GM18498 (cell line): ENCODE results near the gene MESD.
"Not testable (repeated sequence)": the region's sequence is repeated elsewhere in the genome, so short reads cannot be mapped to it uniquely, and the experiment has no call there.

ENCODE experiments used
- ATAC-seq: cut with Tn5 transposase; IDR thresholded peaks from one replicate; pipeline ENCODE4 v1.9.1; 2021; ENCODE audit warnings: mild to moderate bottlenecking, moderate library complexity; ENCODE audit not compliant: unreplicated experiment

MESD gene

DNA sequence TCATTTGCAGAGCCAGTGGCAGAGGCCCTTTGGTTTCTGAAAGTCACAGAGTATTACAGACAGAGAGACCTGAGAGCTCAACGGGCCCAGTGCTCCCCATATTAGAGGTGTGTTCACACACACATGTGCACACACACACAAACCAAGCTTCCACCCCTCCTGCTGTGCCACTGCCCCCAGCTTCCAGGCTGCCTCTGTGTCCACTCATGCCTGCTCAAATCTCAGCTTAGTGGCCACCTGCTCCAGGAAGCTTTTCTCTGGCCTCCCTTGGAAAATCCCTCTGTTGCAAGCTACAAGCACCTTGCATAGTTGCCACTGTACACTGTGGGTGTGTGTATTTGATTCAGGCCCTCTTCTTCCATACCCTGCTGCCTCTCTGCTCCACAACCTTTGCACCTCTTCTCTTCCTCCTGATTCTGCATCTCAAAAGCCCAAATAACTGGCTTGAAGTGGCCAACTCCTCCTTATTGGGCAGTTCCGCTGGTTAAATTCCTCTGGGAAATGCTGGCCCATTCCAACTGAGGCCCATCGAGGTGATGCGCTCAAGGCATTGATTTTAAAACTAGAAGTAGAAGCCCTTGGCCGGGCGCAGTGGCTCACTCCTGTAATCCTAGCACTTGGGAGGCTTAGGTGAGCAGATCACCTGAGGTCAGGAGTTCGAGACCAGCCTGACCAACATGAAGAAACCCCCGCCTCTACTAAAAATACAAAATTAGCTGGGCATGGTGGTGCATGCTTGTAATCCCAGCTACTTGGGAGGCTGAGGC is 23.0 kb downstream of the MESD start:
- ATAC-seq: no peak

DNA sequence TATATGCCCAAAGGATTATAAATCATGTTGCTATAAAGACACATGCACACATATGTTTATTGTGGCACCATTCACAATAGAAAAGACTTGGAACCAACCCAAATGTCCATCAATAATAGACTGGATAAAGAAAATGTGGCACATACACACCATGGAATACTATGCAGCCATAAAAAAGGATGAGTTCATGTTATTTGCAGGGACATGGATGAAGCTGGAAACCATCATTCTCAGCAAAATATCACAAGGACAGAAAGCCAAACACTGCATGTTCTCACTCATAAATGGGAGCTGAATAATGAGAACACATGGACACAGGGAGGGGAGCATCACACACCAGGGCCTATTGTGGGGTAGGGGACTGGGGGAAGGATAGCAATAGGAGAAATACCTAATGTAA is 24.2 kb downstream of the MESD start:
- ATAC-seq: not testable (repeated sequence)

DNA sequence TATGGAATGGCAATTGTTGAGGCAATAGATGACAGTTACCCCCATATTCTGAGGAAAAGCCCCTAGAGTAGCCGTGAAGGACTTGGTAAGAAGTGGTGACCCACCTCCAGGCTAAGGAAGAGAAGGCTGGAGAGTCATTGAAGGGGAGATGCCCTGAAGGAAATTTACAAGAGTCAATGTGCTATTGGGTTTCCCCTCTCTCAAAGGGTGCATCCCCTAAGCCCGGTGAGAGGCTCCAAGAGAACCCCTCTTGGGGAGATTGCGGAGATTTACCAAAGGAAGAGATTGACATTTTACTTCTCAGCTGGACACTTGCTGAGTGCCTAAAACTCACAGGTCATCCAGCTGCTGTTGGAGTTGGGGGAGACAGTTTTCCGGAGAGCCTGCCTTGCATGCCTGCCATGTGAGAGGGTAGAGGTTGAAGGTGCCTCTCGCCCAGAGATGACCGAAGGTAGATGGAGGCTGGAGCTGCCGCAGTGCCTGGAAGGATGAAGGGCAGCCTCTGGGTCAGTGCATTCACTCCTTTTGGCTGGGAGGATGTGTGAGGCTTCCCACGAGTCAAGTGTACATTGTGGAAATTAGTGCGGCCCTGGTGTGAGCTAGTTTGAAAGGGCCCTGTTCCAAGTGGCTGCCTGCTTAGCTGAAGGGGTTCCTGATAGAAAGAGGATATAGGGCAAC is 30.7 kb downstream of the MESD start:
- ATAC-seq: no peak

DNA sequence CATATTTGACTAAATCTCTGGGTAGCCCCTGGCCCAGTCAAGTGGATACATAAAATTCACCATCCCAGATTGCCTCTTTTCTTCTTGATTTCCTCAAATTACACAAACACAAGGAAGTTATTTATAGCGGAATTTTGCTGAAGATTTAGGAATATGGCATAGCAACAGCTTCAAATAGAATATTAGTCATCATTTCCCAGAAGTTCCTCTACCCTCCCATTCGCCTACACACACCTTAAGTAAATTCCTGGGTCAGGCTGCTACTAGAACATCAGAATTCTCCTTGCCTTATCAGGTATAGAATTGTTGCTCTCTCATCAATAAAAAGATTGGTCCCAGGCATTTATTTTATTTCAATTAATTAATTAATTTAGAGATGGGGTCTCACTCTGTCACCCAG is 31.6 kb downstream of the MESD start:
- ATAC-seq: no peak

DNA sequence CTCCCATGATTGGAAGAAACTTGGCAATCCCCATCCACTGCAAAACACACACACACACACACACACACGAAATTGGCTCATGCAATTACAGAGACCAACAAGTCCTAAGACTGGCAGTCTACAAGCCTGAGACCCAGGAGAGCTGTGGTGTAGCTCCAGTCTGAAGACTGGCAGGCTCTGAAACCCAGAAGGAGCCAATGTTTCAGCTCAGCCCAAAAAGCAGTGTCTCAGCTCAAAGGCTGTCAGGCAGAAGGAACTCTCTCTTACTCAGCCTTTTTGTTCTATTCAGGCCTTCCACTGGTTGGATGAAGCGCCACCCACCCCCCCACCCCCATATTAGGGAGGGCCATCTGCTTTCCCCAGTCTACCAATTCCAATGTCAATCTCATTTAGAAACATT is 32.1 kb downstream of the MESD start:
- ATAC-seq: no peak

DNA sequence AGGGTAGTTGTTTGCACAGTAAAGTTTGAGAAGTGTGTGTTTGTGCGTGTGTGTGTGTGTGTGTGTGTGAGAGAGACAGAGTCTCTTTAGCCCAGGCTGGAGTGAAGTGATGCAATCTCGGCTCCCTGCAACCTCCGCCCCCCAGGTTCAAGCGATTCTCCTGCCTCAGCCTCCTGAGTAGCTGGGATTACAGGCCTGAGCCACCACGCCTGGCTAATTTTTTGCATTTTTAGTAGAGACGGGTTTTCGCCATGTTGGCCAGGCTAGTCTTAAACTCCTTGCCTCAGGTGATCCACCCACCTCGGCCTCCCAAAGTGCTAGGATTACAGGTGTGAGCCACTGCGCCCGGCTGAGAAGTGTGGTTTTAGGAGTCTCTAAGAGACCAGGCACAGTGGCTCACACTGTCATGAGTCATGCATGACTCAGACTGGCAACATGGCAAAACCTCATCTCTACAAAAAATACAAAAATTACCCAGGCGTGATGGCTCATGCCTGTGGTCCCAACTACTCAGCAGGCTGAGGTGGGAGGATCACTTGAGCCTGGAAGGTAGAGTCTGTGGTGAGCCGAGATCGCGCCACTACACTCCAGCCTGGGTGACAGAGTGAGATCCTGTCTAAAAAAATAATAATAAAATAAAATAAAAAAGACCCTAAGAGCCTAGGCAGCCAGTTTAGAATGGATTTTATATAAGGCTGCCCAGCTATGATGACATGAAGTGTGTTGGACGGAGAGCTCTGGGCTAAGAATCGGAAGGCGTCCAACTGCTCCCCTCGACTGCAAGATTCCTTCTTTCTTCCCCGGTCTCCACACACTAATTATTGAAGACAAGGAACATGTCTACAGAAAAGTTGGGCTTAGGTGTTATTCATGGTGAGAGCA is 33.8 kb downstream of the MESD start:
- not testable (repeated sequence) for ATAC-seq

DNA sequence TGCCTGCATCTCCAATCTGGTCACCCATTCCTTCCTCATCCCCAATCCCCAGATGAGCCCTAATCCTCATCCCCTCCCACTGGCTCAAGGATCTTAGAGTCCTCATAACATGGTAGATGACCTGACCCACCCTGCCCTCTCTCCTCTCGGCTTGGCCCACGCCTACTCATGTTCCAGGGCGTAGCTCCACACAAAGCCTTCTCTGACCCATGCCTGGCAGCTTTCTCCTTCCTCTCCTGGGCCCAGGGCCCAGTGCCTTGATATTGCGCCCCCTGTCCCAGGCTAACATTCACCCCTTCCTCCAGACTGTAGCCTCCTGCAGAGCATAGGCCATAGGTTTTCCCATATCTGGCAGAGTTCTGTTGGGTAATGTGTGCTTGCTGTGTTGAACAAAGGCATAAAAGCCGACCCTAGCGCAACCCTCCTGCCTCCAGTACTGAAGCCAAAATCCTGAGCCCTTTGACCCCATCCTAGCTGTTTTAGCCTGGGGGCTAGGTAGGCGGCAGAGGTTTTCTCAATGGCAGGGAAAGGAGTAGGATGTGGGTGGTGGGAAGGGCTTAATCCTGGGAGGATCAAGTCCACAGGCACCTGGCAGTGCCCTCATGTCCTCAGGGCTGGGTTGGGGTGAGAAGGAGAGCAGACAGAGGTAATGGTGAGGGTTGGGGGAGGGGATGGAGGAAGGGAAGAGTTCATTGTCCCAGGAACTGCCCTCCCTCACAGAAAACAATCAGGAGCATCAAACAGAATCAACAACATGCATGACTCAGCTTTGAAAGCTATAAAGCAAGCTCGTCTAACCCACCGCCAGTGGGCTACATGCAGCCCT is 35.5 kb downstream of the MESD start:
- no peak for ATAC-seq

DNA sequence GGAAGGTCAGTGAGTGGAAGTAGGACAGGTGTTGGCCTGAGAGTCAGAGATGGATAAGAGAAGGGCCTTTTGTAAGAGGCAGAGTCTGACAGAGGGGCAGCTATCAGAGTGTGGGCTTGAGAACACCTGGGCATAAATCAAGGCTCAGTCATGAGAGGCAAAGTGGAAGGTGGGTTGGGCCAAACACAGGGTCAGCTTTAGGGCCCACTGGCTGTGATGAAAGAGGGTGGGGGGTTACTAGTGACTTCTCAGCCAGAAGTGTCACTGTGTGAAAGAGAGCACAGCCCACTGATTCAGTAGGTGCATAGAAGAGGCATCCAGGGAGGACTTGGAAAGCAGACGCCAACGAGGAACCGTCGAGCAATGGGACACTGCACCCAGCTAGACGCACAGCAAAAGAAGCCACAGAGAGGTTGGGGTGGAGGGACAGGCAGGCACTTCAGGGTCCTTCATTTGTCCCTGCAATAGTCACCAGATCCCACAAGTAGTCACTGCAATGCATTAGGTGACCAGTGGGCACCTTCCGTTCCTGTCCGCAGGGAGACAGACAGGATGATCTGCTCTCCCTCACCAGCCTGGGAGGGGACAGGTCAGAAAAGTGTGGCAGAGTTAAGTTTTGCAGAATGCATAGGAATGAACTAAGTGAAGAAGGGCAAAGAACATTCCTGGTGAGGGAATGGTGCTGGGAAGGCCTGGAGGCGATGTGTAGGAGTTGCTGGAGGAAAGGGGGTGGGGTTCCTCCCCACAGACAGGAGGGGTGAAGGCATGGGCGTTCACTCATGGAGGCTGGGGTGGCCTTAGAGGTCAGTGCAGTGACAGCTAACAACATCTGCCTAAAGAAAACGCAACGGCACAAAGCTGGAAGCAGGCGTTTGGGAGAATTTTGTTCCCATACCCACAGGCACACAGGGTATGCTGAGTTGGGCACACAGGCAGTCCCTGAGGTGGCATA is 36.3 kb downstream of the MESD start:
- ATAC-seq: no peak

DNA sequence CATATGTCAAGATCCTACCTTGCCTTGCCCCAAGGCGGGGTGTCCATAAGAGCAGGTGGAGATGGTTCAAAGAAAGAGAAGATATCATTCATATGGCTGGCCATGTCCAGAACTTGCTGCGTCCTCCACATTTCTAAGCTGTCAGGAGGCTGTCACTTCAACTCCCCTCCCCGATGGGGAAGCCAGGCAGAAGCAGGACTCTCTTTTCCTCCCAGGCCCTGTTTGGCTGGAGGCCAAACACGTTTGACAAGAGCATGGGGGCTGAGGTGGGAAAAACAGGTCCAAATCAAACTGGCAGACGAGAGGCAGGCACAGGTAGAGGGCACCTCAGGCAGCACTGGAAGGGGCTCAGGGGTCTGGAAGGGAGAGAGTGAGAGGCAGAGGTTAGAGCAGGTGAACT is 37.7 kb downstream of the MESD start:
- ATAC-seq: no peak

DNA sequence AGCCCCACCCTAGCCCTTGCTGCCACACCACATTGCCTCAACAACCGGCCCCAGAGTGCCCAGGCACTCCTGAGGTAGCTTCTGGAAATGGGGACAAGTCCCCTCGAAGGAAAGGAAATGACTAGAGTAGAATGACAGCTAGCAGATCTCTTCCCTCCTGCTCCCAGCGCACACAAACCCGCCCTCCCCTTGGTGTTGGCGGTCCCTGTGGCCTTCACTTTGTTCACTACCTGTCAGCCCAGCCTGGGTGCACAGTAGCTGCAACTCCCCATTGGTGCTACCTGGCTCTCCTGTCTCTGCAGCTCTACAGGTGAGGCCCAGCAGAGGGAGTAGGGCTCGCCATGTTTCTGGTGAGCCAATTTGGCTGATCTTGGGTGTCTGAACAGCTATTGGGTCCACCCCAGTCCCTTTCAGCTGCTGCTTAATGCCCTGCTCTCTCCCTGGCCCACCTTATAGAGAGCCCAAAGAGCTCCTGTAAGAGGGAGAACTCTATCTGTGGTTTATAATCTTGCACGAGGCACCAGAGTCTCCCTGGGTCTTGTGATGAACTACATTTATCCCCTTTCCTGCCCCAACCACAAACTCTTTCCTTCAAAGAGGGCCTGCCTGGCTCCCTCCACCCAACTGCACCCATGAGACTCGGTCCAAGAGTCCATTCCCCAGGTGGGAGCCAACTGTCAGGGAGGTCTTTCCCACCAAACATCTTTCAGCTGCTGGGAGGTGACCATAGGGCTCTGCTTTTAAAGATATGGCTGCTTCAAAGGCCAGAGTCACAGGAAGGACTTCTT is 39.1 kb downstream of the MESD start:
- ATAC-seq: no peak

DNA sequence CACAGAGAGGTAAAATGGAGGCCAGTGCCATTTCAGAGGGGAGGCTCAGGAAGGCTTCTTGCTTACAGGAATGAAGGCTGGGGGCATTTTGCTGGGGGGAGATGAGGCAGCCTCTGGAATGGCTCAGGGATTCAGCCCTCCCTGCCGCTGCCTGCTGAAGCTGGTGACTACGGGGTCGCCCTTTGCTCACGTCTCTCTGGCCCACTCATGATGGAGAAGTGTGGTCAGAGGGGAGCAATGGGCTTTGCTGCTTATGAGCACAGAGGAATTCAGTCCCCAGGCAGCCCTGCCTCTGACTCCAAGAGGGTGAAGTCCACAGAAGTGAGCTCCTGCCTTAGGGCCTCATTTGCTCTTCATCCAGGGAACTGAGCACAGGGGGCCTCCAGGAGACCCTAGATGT is 39.9 kb downstream of the MESD start:
- ATAC-seq: no peak

DNA sequence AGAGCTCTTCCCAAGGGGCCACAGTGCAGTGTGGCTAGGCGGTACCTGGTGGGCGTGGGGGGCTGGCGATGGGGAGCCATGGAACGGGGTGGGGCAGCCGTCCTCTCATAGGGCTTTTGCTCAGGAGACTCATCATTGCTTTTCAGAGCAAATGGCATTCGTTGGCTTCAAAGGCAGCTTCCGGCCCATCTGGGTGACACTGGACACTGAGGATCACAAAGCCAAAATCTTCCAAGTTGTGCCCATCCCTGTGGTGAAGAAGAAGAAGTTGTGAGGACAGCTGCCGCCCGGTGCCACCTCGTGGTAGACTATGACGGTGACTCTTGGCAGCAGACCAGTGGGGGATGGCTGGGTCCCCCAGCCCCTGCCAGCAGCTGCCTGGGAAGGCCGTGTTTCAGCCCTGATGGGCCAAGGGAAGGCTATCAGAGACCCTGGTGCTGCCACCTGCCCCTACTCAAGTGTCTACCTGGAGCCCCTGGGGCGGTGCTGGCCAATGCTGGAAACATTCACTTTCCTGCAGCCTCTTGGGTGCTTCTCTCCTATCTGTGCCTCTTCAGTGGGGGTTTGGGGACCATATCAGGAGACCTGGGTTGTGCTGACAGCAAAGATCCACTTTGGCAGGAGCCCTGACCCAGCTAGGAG is 40.8 kb downstream of the MESD start:
- no peak for ATAC-seq

DNA sequence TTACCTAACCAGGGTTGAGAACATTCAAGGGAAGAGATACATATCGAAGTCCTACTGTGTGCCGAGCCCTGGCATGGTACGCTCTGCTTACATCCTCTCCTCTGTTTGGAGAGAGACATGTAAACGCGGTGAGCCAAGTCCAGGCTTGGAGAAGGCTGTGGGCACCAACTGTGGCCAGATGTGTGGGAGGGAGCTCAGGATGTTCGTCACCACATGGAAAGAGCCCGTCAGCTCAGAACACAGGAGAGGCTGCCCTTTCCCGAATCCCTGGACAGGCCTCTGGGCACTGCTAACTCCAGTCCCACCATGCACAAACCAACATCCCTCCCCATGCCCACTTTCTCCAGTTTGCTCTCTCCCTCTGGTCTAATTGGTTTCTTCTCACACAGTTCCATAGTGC is 43.0 kb downstream of the MESD start:
- no peak for ATAC-seq

DNA sequence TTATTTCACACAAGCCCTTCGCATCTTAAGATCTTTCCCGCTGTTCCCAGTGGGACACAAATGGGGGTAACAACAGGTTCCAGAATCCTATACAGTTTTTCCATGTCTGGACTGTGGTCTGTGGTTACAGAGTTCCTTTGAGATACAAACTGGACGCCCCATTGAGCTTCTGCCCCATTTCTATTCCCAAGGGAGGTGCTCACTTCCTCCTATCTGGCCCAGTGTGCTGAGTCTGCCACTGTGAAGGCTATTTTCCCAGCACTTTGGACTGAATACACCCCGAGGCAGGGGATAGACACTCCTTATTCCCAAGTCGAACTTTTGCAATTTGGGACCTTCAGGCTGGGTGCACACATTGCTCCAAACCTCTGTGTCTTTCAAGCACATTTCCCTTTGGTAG is 44.0 kb downstream of the MESD start:
- ATAC-seq: no peak

DNA sequence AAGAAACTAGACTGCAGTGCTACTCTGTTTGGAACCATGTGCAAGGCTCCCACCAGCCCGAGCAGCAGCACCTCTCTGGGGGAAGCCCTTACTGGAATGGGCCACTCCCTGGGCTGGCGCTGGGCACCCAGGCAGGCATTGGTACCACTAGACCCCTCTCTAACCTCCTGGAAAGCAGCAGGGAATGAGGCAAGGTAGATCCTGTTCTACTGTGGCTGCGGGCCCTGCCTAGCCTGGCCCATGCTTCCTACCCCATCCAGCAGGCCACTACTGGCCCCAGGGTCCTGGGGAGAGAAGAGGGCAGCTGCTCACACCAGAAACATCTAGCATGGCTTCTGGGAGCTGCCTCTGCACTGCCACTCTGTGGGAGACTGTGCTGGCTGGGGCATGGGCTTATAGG is 44.8 kb downstream of the MESD start:
- no peak for ATAC-seq

DNA sequence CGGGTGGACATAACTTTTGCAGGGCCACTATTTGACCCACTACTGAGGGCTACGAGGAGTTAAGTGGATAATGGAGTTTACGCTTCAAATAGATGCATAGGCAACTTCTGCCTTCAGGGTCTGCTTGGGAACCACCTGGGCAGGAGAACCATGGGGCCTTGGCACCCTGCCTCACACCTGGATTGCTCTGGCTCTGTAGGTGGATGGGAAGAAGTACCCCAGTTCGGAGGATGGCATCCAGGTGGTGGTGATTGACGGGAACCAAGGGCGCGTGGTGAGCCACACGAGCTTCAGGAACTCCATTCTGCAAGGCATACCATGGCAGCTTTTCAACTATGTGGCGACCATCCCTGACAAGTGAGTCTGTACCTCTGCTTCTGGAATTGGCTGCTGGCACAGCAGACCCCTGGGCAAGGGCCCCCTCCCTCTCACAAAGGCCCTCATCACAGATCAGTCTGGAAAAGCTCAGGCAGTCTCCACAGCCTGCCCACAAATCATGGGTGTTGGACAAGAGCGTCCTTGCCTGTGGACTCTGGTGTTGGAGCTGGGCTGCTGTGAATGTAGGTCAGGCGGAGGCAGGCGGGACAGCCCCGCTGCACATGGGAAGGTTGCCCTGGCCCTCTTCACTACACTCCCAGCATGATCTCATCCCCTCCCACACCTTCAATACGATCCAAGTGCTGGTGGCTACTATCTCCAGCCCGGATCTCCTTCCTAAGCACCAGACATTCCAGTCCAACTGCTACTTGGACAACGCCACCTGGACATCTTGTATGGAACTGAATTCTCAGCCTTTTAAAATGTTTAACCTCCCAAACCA is 46.7 kb downstream of the MESD start:
- ATAC-seq: no peak

DNA sequence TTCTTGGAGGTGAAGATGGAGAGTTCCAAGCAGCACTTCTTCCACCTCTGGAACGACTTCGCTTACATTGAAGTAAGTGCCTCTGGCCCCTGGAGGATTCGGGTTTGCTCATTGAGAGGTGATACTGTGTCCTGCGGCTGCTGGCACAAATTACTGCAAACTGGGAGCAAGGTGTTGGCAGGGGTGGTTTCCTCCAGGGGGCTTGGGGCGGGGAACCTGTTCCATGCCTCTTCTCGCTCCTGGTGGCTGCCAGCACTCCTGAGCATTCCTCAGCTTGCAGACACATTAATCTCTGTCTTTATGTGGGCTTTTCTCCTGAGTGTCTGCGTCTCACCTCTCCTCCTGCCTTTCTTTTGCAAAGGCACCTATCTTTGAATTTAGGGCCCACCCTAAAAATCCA is 47.4 kb downstream of the MESD start:
- ATAC-seq: no peak

DNA sequence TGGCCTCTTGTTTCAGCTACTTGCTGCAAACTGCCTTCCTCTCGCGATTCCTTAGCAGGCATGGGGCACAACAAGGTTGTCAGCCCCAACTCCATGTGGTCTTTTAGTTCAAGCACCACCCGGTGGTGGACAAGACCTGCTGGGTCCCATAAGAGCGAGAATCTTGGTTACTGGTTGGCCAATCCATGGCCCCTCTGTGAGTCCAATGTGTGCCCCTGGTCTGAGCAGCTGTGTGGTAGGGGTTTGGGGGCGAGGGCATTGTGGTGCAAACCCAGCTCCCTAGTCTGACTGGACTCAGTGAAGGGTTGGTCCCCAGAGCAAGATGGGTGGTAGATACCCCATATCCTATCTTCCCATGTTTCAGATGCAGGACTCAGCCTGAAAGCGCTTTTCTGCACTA is 48.8 kb downstream of the MESD start:
- no peak for ATAC-seq
